Natural killer cell (primary cell): ENCODE data around the gene DDX25. TPM values are rescaled to one million over a fixed set of nuclear protein-coding genes. Genes with fewer than 3 reads are reported as not detected.

Source experiments
- ATAC-seq, 3 donors: fragments of 150-1000 bp in 2 of 3; fragments of 200-7000 bp in 1 of 3; cut with Tn5 transposase; 1 replicate in 1 of 3; 2 replicates in 2 of 3; pipeline ENCODE4 v1.10.0; 2021; ENCODE audit warnings: mild to moderate bottlenecking in 2 of 3, moderate library complexity in 2 of 3
- DNase-seq, 2 donors: peaks; one replicate each; pipeline versions ENCODE4 v3.0.0 to v3.0.0-alpha.2; 2013 to 2021; ENCODE audit warnings: mixed read lengths in 1 of 2
- H3K27ac ChIP-seq: one replicate; pipeline ENCODE4 v1.5.1; 2013; ENCODE audit warnings: mild to moderate bottlenecking, low read length
- H3K27me3 ChIP-seq: one replicate; pipeline ENCODE4 v1.6.1; 2013; ENCODE audit warnings: low read length; ENCODE audit not compliant: control insufficient read depth, insufficient read depth
- H3K36me3 ChIP-seq: one replicate; pipeline ENCODE4 v1.6.1; 2013; ENCODE audit warnings: low read length; ENCODE audit not compliant: control insufficient read depth, insufficient read depth
- H3K4me1 ChIP-seq: one replicate; pipeline ENCODE4 v1.6.1; 2013; ENCODE audit warnings: low read length; ENCODE audit not compliant: control insufficient read depth, insufficient read depth
- H3K4me3 ChIP-seq: one replicate; pipeline ENCODE4 v1.5.1; 2013; ENCODE audit warnings: low read length
- H3K9me3 ChIP-seq: one replicate; pipeline ENCODE4 v1.6.1; 2013; ENCODE audit warnings: low read length; ENCODE audit not compliant: control insufficient read depth, insufficient read depth
- H3K27ac Mint-ChIP-seq, 2 donors: one replicate each; pipeline ENCODE4 v1.8.0; 2022; ENCODE audit warnings: mild to moderate bottlenecking in 2 of 2, mixed read lengths in 2 of 2, moderate library complexity in 1 of 2
- H3K27me3 Mint-ChIP-seq, 2 donors: one replicate each; pipeline ENCODE4 v1.8.0; 2022; ENCODE audit warnings: low read depth in 2 of 2, mixed read lengths in 2 of 2
- H3K36me3 Mint-ChIP-seq: one replicate; pipeline ENCODE4 v1.8.0; 2022; ENCODE audit warnings: mixed read lengths
- H3K4me1 Mint-ChIP-seq, 2 donors: one replicate each; pipeline ENCODE4 v1.8.0; 2022; ENCODE audit warnings: mixed read lengths in 2 of 2
- H3K4me3 Mint-ChIP-seq: one replicate; pipeline ENCODE4 v1.8.0; 2022; ENCODE audit warnings: mild to moderate bottlenecking, moderate library complexity, mixed read lengths
- H3K9me3 Mint-ChIP-seq, 2 donors: one replicate each; pipeline ENCODE4 v1.8.0; 2022; ENCODE audit warnings: mixed read lengths in 2 of 2
- CTCF ChIP-seq: fragments of 200-600 bp; IDR thresholded peaks from one replicate; pipeline ENCODE4 v1.8.0; 2022; ENCODE audit warnings: antibody characterized with exemption
- WGBS: methylation state at CpG from one replicate; pipeline ENCODE4 v1.1.7; 2013; ENCODE audit warnings: missing lambda C conversion rate; ENCODE audit not compliant: insufficient coverage; 5-methylcytosine and 5-hydroxymethylcytosine counted together
- intact Hi-C: fragments of 100-400 bp; cut with micrococcal nuclease; formaldehyde crosslinking; loops from one replicate; pipeline ENCODE4 v1.14.2; 2022
- total RNA-seq, 4 donors: library from RNA; stranded (reverse); fragments of 120-200 nt in 1 of 4; gene quantifications; one replicate each; pipeline versions ENCODE4 v1.2.3 to v1.2.4, GENCODE V29; 2013 to 2022

DDX25 gene
- total RNA-seq, 3 donors from 2014 or later (not counting 1 experiment from before 2014, with no cell fraction given): not detected

- ATAC-seq: no peak
Measured at GRCh38 chr11:125892994-125893393, 11.3 kb upstream of the DDX25 start.

DNA sequence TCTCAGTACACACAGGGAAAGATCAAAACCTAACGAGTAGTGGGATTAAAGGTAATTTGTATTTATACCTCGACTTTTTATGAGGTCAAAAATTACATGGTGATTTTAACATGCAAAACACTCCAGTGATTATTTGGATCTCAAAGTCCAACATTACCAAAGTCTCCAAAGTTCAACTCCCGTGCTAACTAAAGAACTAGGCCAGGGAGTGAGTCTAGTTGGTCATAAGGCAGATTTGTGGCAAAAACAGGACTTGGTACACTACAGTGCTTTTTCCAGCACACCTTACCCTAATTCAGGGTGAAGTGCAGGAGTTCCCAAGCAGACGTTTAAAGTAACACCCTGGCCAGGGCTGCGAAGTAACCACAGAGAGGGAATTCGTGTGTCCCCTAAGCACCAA lies 2.4 kb upstream of the DDX25 start:
- 88% methylated on average over 5 of the region's 6 CpGs for WGBS
- no peak for TF ChIP-seq CTCF
- Histone ChIP-seq H3K36me3 (peaks cover 11% of the 10 kb centered on the region), H3K4me1 (peaks cover 24% of the 10 kb centered on the region), H3K4me3 (no peak overlapping the region), H3K27ac (no peak overlapping the region), H3K9me3 (no peaks in the 10 kb centered on the region), H3K27me3 (peaks cover 21% of the 10 kb centered on the region)
- Mint-ChIP-seq H3K4me1 (peaks cover 13 to 15% of the 10 kb centered on the region in 2 donors), H3K36me3 (no peaks in the 10 kb centered on the region), H3K9me3 (no peaks in the 10 kb centered on the region), H3K27ac (no peak overlapping the region), H3K4me3 (peak overlapping the region; percentile 47), H3K27me3 (peaks cover 18 to 24% of the 10 kb centered on the region in 2 donors)
- DNase-seq (no peak), ATAC-seq (no peak)
- intact Hi-C loops: loop anchor here (2.0 kb wide), 1 partner anchor 13 kb away; no protein-coding TSS in a partner anchor

More at GRCh38 chr11:125892994-125893393, 11.3 kb upstream of the DDX25 start:
- no peaks in the 10 kb centered on the region for H3K9me3 ChIP-seq
- Mint-ChIP-seq H3K27me3 (no peaks in the 10 kb centered on the region), H3K4me3 (no peak overlapping the region), H3K36me3 (no peaks in the 10 kb centered on the region), H3K4me1 (peaks cover 12 to 15% of the 10 kb centered on the region in 2 donors), H3K27ac (peak overlapping the region in 1 of 2 donors; percentile 19), H3K9me3 (no peaks in the 10 kb centered on the region)
- TF ChIP-seq CTCF: no peak
- H3K36me3 ChIP-seq: peaks cover 37% of the 10 kb centered on the region
- no peak overlapping the region for H3K27ac ChIP-seq
- no peaks in the 10 kb centered on the region for H3K27me3 ChIP-seq
- intact Hi-C loops: no loop called here
- no peak overlapping the region for H3K4me3 ChIP-seq
- peaks cover 6% of the 10 kb centered on the region for H3K4me1 ChIP-seq
- DNase-seq: no peak

DNA sequence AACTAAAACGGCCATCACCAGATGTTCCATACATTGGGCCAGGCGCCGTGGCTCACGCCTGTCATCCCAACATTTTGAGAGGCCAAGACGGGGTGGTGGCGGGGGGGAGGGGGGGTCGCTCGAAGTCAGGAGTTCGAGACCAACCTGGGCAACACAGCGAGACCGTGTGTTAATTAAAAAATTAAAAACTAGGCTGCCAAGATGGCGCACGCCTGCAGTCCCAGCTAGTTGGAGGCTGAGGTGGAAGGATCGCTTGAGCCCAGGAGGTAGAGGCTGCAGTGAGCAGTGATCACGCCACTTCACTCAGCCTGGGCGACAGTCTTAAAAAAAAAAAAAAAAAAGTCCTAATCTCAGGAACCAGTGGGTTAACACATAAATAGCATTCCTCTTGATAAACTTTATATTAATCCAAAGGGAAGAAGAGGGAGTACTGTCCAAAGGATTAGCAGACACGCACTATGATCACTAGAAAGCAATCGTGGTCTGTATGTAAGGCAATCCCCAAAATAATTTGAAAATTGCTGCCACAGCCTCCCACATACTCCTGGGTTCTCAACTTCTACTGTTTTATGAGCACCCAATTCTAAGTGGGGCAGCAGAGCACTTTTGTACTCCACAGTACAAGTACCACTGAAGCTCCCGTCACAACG lies 1.9 kb upstream of the DDX25 start:
- Mint-ChIP-seq H3K4me3 (peak overlapping the region; percentile 96), H3K27ac (peak overlapping the region; percentile 89 to 91), H3K9me3 (no peaks in the 10 kb centered on the region), H3K4me1 (peaks cover 13 to 15% of the 10 kb centered on the region in 2 donors), H3K36me3 (no peaks in the 10 kb centered on the region), H3K27me3 (peaks cover 18 to 24% of the 10 kb centered on the region in 2 donors)
- intact Hi-C loops: loop anchor here (2.0 kb wide), 1 partner anchor 14 kb away; no protein-coding TSS in a partner anchor
- peaks cover 24% of the 10 kb centered on the region for H3K4me1 ChIP-seq
- peaks cover 21% of the 10 kb centered on the region for H3K27me3 ChIP-seq
- H3K4me3 ChIP-seq: peak overlapping the region; percentile 55
- no peak for DNase-seq
- no peak for ATAC-seq
- H3K9me3 ChIP-seq: no peaks in the 10 kb centered on the region
- WGBS: 58% methylated on average over 12 of the region's 20 CpGs
- H3K27ac ChIP-seq: peak overlapping the region; percentile 32
- peaks cover 11% of the 10 kb centered on the region for H3K36me3 ChIP-seq
- TF ChIP-seq CTCF: no peak
